ENCODE results near the gene PLD1. TPM values are rescaled to one million over a fixed set of nuclear protein-coding genes. Genes with fewer than 3 reads are reported as not detected.

PLD1 gene
- polyA plus RNA-seq, 1 donor, result 15.7 TPM

DNA sequence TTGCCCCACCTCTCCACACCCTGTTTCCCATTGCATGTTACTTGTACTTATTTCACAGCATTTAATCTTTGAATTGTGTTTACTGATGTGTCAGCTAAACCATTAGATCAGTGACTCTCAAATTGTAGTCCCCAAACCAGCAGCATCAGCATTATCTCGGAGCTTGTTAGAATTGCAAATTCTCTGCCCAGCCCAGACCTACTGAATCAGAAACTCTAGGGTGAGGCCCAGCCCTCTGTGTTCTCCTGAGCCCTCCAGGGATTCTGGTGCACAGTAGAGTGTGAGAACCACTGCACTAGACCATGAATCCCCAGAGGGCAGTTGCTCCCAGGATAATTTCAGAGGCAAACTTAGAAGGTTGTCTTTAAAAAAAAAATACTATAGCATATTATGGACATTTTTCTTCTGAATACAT is 13.0 kb downstream of the PLD1 start:
- no peak for DNase-seq

GRCh38 chr3:171796625-171797264 is 13.5 kb downstream of the PLD1 start:
- DNase-seq, result no peak

GRCh38 chr3:171792531-171792930 is 17.8 kb downstream of the PLD1 start:
- DNase-seq, result no peak

DNA sequence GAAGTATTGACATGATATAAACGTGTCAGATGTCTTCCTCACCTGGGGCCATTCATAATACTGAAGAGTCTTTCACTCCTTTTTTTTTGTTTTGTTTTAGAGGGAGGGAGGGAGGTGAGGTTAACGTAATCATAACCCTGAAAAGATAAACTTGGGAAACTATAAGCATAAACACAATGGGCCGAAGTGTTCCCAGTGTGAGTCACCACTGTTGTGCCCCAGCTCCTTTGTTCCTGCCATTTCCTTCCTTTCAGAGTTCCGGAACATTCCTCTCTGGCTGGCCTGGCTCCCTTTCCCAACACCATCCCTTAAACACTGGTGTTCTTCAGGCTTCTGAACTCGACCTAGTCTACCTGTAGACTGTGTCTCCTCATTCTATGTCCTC is 18.6 kb downstream of the PLD1 start:
- no peak for DNase-seq

DNA sequence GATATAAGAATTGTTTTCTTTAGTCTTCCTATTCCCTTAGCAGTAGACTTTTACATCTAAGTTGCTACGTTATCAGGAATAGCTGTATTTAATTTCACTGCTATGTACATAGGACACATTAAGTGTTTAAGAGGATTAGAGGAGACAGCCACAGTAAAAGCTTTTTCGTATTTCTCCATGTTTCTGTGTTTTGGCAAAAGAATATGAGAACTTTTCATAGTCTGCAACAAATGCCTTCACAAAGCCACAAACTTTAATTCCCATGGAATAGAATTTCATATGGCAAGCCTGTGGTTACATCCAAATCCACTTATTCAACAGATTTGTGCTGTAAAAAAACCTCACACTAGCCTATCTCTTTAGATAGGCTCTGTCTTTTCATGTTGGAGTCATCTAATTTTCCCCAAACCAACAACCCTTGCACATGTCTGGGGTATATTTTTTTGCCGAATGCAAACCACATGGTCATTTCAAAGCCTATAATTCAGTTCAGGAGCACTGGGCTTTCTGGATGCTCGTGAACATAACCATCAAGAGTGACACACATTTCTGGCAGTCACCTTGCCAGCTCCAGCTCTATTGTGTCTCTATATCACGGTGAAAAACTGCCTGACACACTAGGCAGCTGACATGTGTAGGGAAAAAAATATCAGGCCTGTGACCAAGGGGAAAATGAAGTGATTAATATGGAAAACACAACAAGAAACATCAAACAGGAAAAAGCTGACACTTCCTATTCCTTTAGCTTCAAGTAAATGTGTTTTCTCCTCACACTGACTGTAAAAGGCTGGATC is 19.2 kb downstream of the PLD1 start:
- no peak for DNase-seq

- DNase-seq, result no peak
These were observed 19.7 kb downstream of the PLD1 start for GRCh38 chr3:171790574-171790897.

DNA sequence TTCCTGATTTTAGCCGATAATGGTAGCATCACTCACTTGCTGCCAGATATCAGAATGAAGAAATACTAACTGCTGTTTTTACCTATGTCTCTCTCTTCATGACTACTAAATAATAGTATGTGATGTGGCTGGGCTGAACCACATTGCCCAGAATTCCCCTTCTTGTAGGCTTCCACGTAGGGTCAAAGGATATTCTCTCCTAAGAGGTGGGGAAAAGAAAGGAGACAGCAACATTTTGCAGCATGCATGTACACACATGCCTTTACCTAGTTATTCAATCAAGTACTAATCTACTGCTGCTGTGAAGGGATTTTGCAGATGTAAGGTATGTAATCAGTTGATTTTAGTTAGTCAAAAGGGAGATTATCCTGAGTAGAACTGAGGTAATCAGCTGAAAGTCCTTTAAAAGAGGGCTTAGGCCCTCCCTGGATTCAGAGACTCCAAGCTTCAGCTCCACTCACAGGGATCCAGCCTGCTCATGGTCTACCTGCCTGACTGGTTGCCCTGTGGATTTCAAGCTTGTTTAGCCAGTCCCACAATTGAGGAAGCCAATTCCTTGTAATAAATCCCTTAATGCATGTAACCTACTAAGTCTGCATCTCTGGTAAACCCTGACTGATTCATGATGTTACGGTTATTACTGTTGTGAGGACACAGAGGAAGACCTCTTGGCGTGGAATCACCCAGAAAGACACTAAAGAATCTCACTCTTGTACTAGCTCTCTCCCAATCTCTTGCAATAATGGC is 20.4 kb downstream of the PLD1 start:
- DNase-seq, result no peak

DNA sequence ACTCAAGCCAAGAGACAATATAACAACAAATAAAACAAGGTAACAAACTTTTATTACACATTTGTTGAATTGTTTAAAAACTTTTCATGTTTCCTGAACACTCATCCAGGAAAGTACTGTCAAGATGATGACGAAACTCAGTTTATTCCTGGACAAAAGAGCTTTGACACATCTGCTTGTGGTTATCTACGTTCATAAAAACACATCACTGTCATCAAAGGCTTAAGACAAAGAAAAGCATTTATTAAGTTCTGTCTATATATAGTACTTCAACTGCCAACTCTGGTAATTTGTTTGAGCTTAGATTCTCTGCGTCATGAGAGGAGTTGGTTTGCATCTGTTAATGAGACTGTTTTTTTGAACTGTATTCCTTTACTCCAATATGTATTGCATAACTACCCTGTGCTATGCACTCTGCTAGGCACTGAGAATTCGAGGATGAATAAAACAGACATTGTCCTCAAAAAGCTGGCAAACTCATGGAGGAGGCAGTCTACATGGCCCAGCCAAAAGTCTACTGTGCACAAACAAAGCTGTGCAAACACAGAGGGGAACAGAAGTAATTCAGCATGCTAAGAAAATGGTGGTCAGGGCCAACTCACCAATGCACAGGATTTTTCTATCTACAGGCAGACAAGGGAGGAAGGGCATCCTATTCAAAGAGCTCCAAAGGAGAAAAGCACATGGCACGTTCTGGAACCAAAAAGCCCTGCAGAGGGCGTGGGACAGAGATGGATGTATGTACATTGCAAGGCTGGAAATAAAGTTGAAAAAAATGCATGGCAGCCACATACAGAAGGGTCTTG is 21.5 kb downstream of the PLD1 start:
- DNase-seq, result no peak

- no peak for DNase-seq
These were observed 23.3 kb downstream of the PLD1 start for GRCh38 chr3:171786997-171787396.

DNA sequence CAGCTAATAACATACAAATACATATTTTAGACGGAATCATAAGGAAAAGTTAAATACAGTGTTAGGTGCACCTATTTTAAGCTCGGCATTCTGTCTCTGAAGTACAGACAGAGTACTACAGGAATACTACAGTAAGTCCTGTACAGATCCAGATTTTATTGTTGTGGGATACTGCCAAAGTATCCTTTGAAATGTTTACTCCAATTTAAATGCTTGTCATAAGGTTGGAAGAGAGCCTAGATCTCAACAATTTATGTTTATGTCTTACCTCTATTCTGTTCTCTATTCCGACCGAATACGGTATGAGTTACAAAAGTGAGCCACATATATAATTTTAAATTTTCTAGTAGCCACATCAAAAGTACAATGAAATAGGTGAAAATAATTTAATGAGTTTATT is 25.3 kb downstream of the PLD1 start:
- DNase-seq, result no peak

DNA sequence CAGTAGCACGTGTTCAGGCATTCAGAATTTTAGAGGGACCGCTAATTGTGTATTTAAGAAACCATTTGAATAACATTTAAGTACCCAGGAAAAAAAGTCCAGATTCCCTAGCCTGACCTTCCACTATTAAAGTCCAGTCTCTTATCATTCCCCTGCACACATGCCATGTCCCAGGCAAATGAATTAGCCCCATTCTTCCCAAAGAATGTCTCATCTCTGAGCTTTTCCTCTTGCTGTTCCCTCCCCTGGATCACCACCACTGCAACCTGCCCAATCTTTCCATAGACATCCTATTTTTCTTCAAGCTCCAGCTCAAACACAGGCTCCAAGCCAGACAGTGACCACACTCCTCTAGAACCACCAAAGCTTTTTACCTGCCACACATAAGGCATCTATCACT is 25.9 kb downstream of the PLD1 start:
- no peak for DNase-seq

DNA sequence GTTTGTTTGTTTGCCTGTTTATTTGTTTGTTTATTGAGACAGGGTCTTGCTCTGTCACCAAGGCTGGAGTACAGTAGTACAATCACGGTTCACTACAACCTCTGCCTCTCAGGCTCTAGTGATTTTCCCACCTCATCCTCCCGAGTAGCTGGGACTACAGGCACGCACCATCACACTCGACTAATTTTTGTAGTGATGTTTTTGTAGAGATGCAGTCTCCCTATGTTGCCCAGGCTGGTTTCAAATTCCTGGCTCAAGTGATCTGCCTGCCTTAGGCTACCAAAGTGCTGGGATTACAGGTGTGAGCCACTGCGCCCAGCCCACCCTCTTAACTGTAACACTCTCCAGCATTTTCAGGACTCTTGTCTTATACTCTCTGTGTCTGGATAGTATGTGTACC is 26.7 kb downstream of the PLD1 start:
- DNase-seq, result no peak

GRCh38 chr3:171783086-171783485 is 27.2 kb downstream of the PLD1 start:
- DNase-seq, result no peak

GRCh38 chr3:171782617-171783016 is 27.7 kb downstream of the PLD1 start:
- DNase-seq, result no peak

DNA sequence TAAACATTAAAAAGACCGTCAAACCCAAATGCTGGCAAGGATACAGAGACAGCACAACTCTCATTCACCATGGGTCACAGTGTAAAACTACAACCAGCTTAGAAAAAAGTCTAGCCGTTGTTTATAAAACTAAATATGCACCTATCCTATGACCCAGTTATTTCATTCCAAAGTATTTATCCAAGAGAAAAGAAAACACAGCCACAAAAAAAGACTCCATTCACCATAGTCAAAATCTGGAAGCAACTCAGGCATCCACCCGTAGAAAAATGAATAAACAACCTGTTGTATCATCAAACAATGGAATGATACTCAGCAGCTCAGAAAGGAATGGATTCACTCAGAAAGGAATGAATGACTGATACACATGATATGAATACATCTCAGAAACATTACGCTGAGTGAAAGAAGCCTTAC is 28.6 kb downstream of the PLD1 start:
- DNase-seq, result no peak

GRCh38 chr3:171778493-171778892 is 31.8 kb downstream of the PLD1 start:
- DNase-seq, result no peak

DNA sequence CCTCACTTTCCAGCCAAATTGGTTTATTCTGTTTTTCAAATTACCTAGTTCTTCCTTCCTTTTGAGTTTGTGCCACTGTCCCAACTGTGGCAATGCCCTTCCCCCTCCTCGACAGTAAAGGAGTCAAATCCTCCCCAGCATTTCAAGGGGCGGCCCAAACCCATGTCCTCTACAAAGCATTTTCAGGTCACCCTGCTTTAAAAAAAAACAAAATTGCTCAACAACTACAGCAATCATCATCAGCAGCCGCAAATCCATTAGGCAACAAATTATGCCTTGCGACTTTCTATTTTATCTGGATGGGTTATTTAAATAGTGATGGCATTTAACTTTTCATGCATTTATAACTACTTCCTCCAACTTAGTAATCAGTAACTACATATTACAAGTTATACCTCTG is 32.7 kb downstream of the PLD1 start:
- no peak for DNase-seq

DNA sequence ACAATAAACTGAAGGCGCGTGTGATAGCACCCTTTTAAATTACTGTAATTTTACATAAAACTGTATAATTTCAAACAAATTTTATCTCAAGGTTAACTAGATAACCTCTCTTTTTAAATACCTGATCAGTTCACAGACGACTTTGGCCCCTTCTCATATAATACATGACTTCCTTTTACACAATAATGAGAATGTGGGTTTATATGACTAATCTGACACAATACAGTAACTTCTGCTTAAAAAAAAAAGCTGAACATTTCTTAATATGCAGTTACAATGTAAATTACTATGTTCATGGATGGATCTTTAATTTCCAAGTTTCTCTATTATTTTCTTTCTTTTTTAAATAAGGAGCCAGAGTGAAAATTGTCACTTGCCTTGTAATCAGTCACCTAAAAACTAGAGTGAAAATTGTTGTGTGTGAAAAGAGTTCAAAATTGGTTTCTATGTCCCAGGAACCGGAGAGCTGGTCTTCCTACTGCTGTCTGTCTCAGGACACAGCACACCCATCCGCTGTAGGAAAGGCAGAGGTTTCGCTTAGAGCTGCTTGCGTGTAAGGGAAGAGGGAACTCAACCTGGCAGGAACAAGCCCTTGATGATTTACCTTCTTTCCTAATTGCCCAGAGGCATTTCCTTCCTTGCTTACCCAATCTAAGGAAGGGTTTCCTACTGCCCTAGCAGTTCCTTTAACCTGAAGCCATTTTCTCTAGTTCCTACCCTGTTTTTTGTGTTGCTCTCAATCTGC is 33.3 kb downstream of the PLD1 start:
- no peak for DNase-seq

GRCh38 chr3:171776411-171776810 is 33.9 kb downstream of the PLD1 start:
- DNase-seq, result no peak

DNA sequence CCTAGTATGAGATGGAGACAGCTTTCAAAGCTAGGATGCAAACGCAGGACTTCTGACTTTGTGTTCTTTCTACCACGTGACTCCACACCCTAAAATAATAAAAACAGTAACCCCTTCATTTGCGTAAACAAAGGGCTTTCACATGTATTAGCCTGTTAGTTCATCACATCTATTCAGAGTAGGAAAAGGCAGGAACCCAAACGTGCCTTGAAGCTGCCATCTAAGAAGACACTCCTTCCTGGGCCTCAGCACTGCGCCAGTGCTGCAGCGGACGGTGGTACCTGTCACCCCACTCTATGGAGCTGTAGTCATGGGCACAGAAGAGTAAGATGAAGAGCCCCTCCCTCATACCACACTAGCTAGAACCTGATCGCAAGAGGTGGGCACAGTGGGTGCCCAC is 34.3 kb downstream of the PLD1 start:
- no peak for DNase-seq

GRCh38 chr3:171774521-171774920 is 35.8 kb downstream of the PLD1 start:
- DNase-seq, result no peak
